ENCODE measurements around the gene OR52A1.

Gene OR52A1

GRCh38 chr11:5159806-5160205, 5.2 kb upstream of the OR52A1 start:
- Histone ChIP-seq H3K36me3 (ENCODE audit: control insufficient read depth in 2 of 2, insufficient read depth in 1 of 2, low read length in 2 of 2) (no peaks in the 10 kb centered on the region), H3K4me3 (ENCODE audit: low read depth, low read length) (no peak overlapping the region), H3K9me3 (ENCODE audit: control insufficient read depth, insufficient read depth, low read depth, low read length) (no peaks in the 10 kb centered on the region), H3K27ac (ENCODE audit: extremely low read depth, low read depth, low read length) (no peak overlapping the region), H3K4me1 (ENCODE audit: control insufficient read depth, insufficient read depth, low read length) (no peaks in the 10 kb centered on the region)
- CTCF ChIA-PET = no interaction called here
- TF ChIP-seq GLI2 (tag by site-specific recombination; IDR thresholded peaks at IDR 0.05; ENCODE audit: borderline replicate concordance, low read depth) (no peak), REPIN1 (tag by site-specific recombination; IDR thresholded peaks at IDR 0.05; ENCODE audit: low read depth) (no peak), ZNF561 (tag by site-specific recombination; IDR thresholded peaks at IDR 0.05; ENCODE audit: borderline replicate concordance) (no peak), PATZ1 (tag by site-specific recombination; IDR thresholded peaks at IDR 0.05) (no peak), ZBTB44 (tag by site-specific recombination; IDR thresholded peaks at IDR 0.05) (no peak), YY2 (tag by site-specific recombination; IDR thresholded peaks at IDR 0.05) (no peak), KLF16 (tag by site-specific recombination; IDR thresholded peaks at IDR 0.05) (no peak), ZNF404 (tag by site-specific recombination; IDR thresholded peaks at IDR 0.05) (no peak), ZNF747 (tag by site-specific recombination; IDR thresholded peaks at IDR 0.05) (no peak), ZSCAN23 (tag by site-specific recombination; IDR thresholded peaks at IDR 0.05) (no peak), ZNF670 (tag by site-specific recombination; IDR thresholded peaks at IDR 0.05; ENCODE audit: low read depth) (no peak)
- POLR2A ChIA-PET = no interaction called here

- no peaks in the 10 kb centered on the region for H3K4me1 ChIP-seq (ENCODE audit: control insufficient read depth, insufficient read depth, low read length)
- no peaks in the 10 kb centered on the region for H3K9me3 ChIP-seq (ENCODE audit: control insufficient read depth, insufficient read depth, low read depth, low read length)
- no peak for TF ChIP-seq GLIS2 (tag by site-specific recombination; IDR thresholded peaks at IDR 0.05)
- no peak for TF ChIP-seq INSM2 (tag by site-specific recombination; IDR thresholded peaks at IDR 0.05)
- TF ChIP-seq ZNF521 (tag by site-specific recombination; IDR thresholded peaks at IDR 0.05) = no peak
- TF ChIP-seq ZNF350 (tag by site-specific recombination; IDR thresholded peaks at IDR 0.05) = no peak
- no peak for TF ChIP-seq ELK4 (IDR thresholded peaks at IDR 0.05; ENCODE audit: borderline replicate concordance, low read depth, low read length)
- no peak for TF ChIP-seq ZNF280D (tag by site-specific recombination; IDR thresholded peaks at IDR 0.05)
- TF ChIP-seq ZNF274 (IDR thresholded peaks at IDR 0.05; ENCODE audit: low read length) = no peak
- TF ChIP-seq ZNF274 (tag by site-specific recombination; IDR thresholded peaks at IDR 0.05; ENCODE audit: borderline replicate concordance) = no peak
- TF ChIP-seq ZNF777 (tag by site-specific recombination; IDR thresholded peaks at IDR 0.05; ENCODE audit: borderline replicate concordance) = no peak
- TF ChIP-seq ZNF600 (tag by site-specific recombination; IDR thresholded peaks at IDR 0.05) = no peak
- TF ChIP-seq ZNF791 (tag by site-specific recombination; IDR thresholded peaks at IDR 0.05) = no peak
- TF ChIP-seq PBX3 (CRISPR knock-in tag; IDR thresholded peaks at IDR 0.05) = no peak
- TF ChIP-seq ZNF514 (tag by site-specific recombination; IDR thresholded peaks at IDR 0.05) = no peak
- ChIA-PET POLR2A (no interaction called here), CTCF (interaction anchor here (0.6 kb wide), 2 partner anchors 29 to 773 kb away, joined by 3 read pairs; no protein-coding TSS in a partner anchor)
- no peak overlapping the region for H3K4me3 ChIP-seq (ENCODE audit: low read depth, low read length)
- H3K27ac ChIP-seq (ENCODE audit: extremely low read depth, low read depth, low read length) = no peak overlapping the region
- no peaks in the 10 kb centered on the region for H3K36me3 ChIP-seq (ENCODE audit: control insufficient read depth in 2 of 2, insufficient read depth in 1 of 2, low read length in 2 of 2)
Measured at GRCh38 chr11:5153574-5154431, 754 bp downstream of the OR52A1 start.
